Activated CD4-positive, alpha-beta T cell treated with anti-CD3 and anti-CD28 coated beads, Interleukin-2, amount 10 ng/mL, durations not matched to agents 24 days and 14 days (primary cell): ENCODE measurements around the gene FLVCR1. TPM values are rescaled to one million over a fixed set of nuclear protein-coding genes. Genes with fewer than 3 reads are reported as not detected.
"Not testable (repeated sequence)": the region's sequence is repeated elsewhere in the genome, so short reads cannot be mapped to it uniquely, and the experiment has no call there.

Source experiments
- DNase-seq: peaks from one replicate; pipeline ENCODE4 v3.0.0; 2022
- H3K27ac Mint-ChIP-seq: one replicate; pipeline ENCODE4 v1.8.0; 2022; ENCODE audit warnings: mild to moderate bottlenecking, mixed read lengths
- H3K27me3 Mint-ChIP-seq: one replicate; pipeline ENCODE4 v1.8.0; 2022; ENCODE audit warnings: mixed read lengths
- H3K36me3 Mint-ChIP-seq: one replicate; pipeline ENCODE4 v1.8.0; 2022; ENCODE audit warnings: low read depth, mild to moderate bottlenecking, mixed read lengths
- H3K4me1 Mint-ChIP-seq: one replicate; pipeline ENCODE4 v1.8.0; 2021; ENCODE audit warnings: mixed read lengths
- H3K4me3 Mint-ChIP-seq: one replicate; pipeline ENCODE4 v1.8.0; 2022; ENCODE audit warnings: mild to moderate bottlenecking, moderate library complexity, mixed read lengths
- H3K9me3 Mint-ChIP-seq: one replicate; pipeline ENCODE4 v1.8.0; 2021; ENCODE audit warnings: mixed read lengths
- intact Hi-C: fragments of 100-400 bp; cut with micrococcal nuclease; formaldehyde crosslinking; loops from one replicate; pipeline ENCODE4 v1.15.1; 2023
- total RNA-seq: library from RNA; stranded (reverse); gene quantifications from 2 replicates; pipeline ENCODE4 v1.2.3, GENCODE V29; 2022

The FLVCR1 gene
- total RNA-seq, 1 donor from 2014 or later: 21.8 TPM

DNA sequence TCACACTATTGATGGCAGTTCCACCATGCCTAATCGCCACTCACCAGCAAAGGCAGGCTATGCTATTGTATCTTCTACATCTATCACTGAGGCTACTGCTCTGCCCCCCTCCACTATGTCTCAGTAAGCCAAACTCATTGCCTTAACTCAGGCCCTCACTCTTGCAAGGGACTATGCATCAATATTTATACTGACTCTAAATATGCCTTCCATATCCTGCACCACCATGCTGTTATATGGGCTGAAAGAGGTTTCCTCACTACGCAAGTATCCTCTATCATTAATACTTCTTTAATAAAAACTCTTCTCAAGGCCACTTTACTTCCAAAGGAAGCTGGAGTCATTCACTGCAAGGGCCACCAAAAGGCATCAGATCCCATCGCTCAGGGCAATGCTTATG is 13.6 kb upstream of the FLVCR1 start:
- H3K27me3 Mint-ChIP-seq, DNase-seq, H3K4me3 Mint-ChIP-seq, H3K36me3 Mint-ChIP-seq, H3K27ac Mint-ChIP-seq, H3K4me1 Mint-ChIP-seq, intact Hi-C loops, H3K9me3 Mint-ChIP-seq: not testable (repeated sequence)

DNA sequence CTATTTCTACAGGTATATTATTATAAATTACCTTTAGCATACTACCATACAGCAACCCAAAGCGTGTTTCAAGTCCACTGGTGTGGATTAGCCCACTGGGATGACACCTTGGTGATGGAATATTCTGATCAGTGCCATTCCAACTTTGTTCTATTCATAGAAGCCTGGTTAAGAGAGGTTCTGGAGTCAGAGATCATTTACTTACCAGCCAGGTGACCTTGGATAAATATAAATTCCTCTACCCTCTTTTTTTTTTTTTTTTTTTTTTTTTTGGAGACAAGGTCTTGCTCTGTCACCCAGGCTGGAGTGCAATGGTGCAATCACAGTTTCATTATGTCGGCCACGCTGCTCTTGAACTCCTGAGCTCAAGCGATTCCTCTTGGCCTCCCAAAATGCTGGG is 10.5 kb upstream of the FLVCR1 start, which contains the start of gene SPATA45:
TSS of gene SPATA45 (minus strand) at position 101 of the 400 bp plus-strand sequence. CDS start 11,500 bp downstream, outside the sequence.
- no peaks in the 10 kb centered on the region for H3K27me3 Mint-ChIP-seq
- intact Hi-C loops: no loop called here
- no peak within 1 kb of the TSS for H3K27ac Mint-ChIP-seq
- no peaks in the 10 kb centered on the region for H3K9me3 Mint-ChIP-seq
- H3K36me3 Mint-ChIP-seq: peaks cover 4% of the 10 kb centered on the region
- H3K4me3 Mint-ChIP-seq: no peak within 1 kb of the TSS
- no peaks in the 10 kb centered on the region for H3K4me1 Mint-ChIP-seq
- no peak for DNase-seq

DNA sequence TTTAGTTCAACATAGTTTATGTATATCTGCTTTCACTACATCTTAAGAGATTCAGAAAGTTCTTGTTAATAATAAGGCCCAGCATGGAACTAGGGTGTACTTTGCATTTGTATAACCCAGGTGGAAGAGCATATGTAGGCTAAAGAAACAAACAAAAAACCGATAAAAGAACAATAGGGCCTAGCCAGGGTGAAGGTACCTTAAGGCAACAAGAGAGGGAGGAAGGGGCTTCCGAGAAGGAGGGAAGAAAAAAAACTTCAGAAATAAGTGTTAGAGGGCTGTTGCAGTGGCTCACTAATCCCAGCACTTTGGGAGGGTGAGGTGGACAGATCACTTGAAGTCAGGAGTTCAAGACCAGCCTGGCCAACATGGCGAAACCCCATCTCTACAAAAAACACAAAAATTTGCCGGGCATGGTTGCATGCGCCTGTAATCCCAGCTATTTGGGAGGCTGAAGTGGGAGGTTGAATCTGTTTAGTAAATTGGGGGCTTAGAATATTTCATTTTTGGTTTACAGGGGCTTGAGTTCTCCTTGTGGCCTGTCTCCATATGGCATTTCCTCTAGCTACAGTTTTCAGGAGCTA is 5.9 kb upstream of the FLVCR1 start:
- Mint-ChIP-seq H3K27ac (no peak overlapping the region), H3K4me3 (no peak overlapping the region)
- intact Hi-C loops: loop anchor here (10.0 kb wide), 1 partner anchor 817 kb away; the partner anchor contains the start of genes DTL and INTS7

DNA sequence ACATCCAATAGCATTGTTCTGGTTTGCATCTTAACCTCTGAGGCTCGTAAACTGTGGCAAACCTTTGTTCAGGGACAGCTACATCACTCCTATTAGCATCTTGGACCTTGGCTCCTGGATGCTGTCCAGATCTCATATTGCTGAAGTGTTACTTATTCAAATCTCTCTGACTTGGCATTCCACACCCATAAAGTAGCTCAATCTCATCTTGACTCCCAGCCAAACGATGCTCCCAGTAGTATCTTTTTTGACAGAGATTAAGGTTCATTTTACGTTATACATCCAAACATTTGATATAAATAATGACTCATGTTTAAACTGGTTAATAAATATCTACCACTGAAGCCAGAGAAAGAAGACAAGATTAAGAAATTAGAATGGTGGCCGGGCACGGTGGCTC is 4.4 kb upstream of the FLVCR1 start:
- Mint-ChIP-seq H3K27me3 (no peaks in the 10 kb centered on the region), H3K4me1 (peaks cover 10% of the 10 kb centered on the region), H3K36me3 (peaks cover 13% of the 10 kb centered on the region), H3K9me3 (peaks cover 3% of the 10 kb centered on the region), H3K4me3 (no peak overlapping the region), H3K27ac (no peak overlapping the region)
- intact Hi-C loops: loop anchor here (10.0 kb wide), 1 partner anchor 819 kb away; the partner anchor contains the start of genes DTL and INTS7
- no peak for DNase-seq

More for the DNA sequence above, 5.9 kb upstream of the FLVCR1 start:
- peaks cover 3% of the 10 kb centered on the region for H3K9me3 Mint-ChIP-seq
- H3K36me3 Mint-ChIP-seq: peaks cover 11% of the 10 kb centered on the region
- H3K4me1 Mint-ChIP-seq: peaks cover 6% of the 10 kb centered on the region
- H3K27me3 Mint-ChIP-seq: no peaks in the 10 kb centered on the region
- DNase-seq: no peak

DNA sequence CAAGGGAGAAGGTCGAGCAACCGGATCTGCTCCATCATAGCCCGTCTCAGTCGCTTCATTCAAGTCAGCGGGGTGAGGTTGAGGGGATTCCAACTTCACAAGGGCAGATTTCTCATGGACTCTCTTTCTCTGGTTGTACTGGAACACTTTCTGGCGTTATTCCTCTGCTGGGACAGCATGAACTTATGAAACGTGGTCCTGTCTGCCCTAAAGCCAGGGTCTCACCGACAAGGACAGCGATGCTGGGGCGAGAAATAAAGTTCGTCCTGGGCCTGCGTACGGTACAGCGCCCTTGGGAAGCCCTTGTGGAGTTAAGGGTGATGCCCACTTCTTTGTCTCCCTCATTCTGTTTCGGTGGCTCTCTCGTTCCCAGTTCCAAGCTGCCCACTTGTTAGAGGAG is 1.3 kb upstream of the FLVCR1 start:
- no peak overlapping the region for H3K4me3 Mint-ChIP-seq
- H3K27me3 Mint-ChIP-seq: no peaks in the 10 kb centered on the region

DNA sequence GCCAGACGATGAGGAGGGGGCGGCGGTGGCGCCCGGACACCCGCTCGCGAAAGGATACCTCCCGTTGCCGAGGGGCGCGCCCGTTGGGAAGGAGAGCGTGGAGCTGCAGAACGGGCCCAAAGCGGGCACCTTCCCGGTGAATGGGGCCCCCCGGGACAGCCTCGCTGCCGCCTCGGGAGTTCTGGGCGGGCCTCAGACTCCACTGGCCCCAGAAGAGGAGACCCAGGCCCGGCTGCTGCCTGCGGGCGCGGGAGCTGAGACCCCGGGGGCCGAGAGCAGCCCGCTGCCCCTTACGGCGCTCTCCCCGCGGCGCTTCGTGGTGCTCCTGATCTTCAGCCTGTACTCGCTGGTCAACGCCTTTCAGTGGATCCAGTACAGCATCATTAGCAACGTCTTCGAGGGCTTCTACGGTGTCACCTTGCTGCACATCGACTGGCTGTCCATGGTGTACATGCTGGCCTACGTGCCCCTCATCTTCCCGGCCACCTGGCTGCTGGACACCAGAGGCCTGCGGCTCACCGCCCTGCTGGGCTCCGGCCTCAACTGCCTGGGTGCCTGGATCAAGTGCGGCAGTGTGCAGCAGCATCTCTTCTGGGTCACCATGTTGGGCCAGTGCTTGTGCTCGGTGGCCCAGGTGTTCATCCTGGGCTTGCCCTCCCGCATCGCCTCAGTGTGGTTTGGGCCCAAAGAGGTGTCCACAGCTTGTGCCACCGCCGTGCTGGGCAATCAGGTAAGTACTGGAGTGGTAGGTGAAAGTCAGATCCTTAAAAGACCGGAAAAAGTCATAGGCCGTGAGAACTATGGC is 588 bp downstream of the FLVCR1 start:
- peaks cover 1% of the 10 kb centered on the region for H3K9me3 Mint-ChIP-seq
- DNase-seq: no peak
- H3K27me3 Mint-ChIP-seq: no peaks in the 10 kb centered on the region
- H3K27ac Mint-ChIP-seq: peak overlapping the region; percentile 97
- H3K36me3 Mint-ChIP-seq: peaks cover 13% of the 10 kb centered on the region
- H3K4me1 Mint-ChIP-seq: peaks cover 23% of the 10 kb centered on the region
- intact Hi-C loops: loop anchor here (1.0 to 10.0 kb wide), 6 partner anchors 67 to 824 kb away; partner anchors contain the start of genes ANGEL2, ATF3, DTL and INTS7
- no peak overlapping the region for H3K4me3 Mint-ChIP-seq

More for the DNA sequence above, 1.3 kb upstream of the FLVCR1 start:
- no peak for DNase-seq
- peaks cover 3% of the 10 kb centered on the region for H3K9me3 Mint-ChIP-seq
- H3K4me1 Mint-ChIP-seq: peaks cover 16% of the 10 kb centered on the region
- H3K36me3 Mint-ChIP-seq: peaks cover 14% of the 10 kb centered on the region
- intact Hi-C loops: loop anchor here (5.0 to 10.0 kb wide), 3 partner anchors 96 to 822 kb away; partner anchors contain the start of genes ATF3, DTL, INTS7 and VASH2
- H3K27ac Mint-ChIP-seq: no peak overlapping the region

DNA sequence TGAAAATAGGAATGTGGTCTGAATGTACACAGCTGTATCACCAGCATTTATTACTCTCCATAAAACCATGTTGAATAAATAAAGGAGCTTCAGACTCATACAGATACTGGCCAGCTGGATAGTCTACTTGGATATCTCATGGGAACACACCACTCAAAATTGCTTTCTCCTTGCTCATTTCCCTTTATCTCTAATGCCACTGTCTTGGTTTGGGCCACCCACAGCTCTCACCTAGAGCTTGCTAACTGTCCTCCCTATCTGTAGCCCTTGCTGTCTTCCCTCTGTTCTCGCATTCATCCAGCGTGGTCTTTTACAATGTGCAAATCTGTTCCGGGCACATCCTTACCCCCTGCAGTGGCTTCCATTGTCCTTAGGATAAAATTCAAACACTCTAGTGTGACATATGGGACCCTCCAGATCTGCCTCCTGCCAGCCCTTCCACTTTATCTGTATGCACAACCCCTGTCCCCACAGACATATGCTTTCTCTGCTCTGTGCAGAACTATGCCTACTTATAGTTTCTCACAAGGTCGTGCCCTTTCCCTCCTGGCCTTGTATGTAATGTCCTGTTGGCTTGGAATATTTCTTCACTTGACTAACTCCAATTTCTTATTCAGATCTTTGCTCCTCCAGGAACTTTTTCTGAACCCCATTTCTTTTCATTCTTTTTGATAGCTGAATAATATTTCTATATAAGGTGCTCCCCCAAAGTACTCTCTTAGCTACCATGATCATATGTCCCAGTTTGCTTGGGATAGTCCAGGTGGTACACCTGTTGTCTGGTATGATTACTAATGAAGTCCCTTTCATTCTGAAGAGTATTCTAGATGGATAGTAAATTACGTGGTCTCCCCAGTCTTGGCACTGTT is 2.9 kb downstream of the FLVCR1 start:
- no peaks in the 10 kb centered on the region for H3K27me3 Mint-ChIP-seq
- intact Hi-C loops: no loop called here
- no peak overlapping the region for H3K27ac Mint-ChIP-seq
- no peak for DNase-seq
- H3K9me3 Mint-ChIP-seq: no peaks in the 10 kb centered on the region
- peaks cover 18% of the 10 kb centered on the region for H3K36me3 Mint-ChIP-seq
- H3K4me1 Mint-ChIP-seq: peaks cover 27% of the 10 kb centered on the region
- no peak overlapping the region for H3K4me3 Mint-ChIP-seq

DNA sequence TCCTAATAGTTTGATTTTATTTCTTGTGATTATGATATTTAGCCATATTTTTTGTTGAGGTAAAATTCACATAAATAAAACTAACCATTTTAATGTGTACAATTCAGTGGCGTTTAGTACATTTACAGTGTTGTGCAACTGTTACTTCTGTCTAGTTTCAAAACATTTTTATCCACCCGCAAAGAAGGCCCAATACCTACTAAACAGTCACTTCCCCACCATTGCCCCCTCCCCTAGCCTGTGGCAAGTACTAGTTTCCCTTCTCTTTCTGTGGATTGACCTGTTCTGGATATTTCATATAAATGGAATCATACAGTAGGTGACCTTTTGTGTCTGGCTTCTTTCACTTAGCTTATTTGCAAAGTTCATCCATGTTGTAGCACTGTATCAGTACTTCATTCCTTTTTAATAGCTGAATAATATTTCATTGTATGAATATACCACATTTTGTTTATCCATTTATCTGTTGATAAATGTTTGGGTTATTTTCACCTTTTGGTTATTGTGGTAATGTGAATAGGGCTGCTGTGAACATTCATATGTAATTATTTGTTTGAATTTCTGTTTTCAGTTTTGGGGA is 4.1 kb downstream of the FLVCR1 start:
- no peak for DNase-seq
- Mint-ChIP-seq H3K4me3 (no peak overlapping the region), H3K9me3 (no peaks in the 10 kb centered on the region), H3K36me3 (peaks cover 26% of the 10 kb centered on the region), H3K27ac (no peak overlapping the region), H3K4me1 (peaks cover 26% of the 10 kb centered on the region), H3K27me3 (no peaks in the 10 kb centered on the region)
- intact Hi-C loops: no loop called here

DNA sequence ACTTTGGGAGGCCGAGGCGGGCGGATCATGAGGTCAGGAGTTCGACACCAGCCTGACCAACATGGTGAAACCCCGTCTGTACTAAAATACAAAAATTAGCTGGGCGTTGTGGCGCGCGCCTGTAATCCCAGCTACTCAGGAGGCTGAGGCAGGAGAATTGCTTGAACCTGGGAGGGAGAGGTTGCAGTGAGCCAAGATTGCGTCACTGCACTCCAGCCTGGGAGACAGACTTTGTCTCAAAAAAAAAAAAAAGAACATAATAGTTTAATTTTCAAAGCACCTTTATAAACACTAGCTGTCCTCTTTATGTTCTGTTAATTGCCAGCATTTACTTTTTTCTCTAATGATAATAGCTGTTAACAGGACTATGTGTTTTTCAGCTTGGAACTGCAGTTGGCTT is 5.3 kb downstream of the FLVCR1 start:
- DNase-seq, intact Hi-C loops, H3K4me3 Mint-ChIP-seq, H3K9me3 Mint-ChIP-seq, H3K27me3 Mint-ChIP-seq, H3K27ac Mint-ChIP-seq: not testable (repeated sequence)
- Mint-ChIP-seq H3K4me1 (peaks cover 21% of the 10 kb centered on the region), H3K36me3 (peaks cover 26% of the 10 kb centered on the region)

DNA sequence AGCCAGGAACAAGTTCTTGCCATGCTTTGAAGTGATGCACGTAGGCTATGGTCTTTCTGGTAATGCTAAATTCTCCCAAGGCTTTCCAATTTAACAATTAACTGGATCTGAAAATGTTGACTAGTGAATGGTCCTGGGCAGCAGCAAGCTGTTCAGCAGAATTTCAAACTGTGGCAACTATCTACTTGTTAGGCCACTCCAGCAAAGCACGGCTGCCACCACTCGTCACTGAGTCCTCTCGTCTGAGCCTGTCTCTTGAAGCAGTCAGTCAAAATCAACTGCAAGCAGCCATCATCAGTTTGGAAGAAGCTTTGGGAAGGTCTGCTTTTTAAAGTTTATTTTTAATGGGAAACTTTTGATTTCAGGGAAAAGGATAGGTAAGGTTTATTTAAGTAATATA is 6.1 kb downstream of the FLVCR1 start:
- intact Hi-C loops: no loop called here
- H3K9me3 Mint-ChIP-seq: no peaks in the 10 kb centered on the region
- H3K4me3 Mint-ChIP-seq: no peak overlapping the region
- H3K27me3 Mint-ChIP-seq: no peaks in the 10 kb centered on the region
- no peak for DNase-seq
- peaks cover 18% of the 10 kb centered on the region for H3K4me1 Mint-ChIP-seq
- no peak overlapping the region for H3K27ac Mint-ChIP-seq
- H3K36me3 Mint-ChIP-seq: peaks cover 23% of the 10 kb centered on the region

DNA sequence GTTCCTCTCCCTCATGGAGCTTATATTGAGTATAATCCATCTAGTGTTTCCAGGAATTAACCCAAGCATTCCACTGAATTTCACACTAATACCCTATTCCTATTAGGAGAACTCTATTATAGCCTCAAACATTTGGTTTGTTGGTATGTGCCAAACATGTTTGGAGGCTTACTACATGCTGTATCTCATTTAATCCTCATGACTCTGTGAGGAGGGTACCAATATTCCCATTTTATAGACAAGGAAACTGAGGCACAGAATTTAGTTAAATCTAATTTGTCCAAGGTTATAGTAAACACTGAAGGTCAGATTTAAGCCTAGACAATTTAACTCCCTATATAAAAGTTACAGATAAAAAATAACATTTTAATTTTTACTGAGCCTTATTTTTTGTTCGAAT is 9.1 kb downstream of the FLVCR1 start:
- intact Hi-C loops: no loop called here
- Mint-ChIP-seq H3K36me3 (peaks cover 28% of the 10 kb centered on the region), H3K9me3 (no peaks in the 10 kb centered on the region), H3K4me3 (no peak overlapping the region), H3K4me1 (peaks cover 16% of the 10 kb centered on the region), H3K27me3 (no peaks in the 10 kb centered on the region), H3K27ac (no peak overlapping the region)
- no peak for DNase-seq

DNA sequence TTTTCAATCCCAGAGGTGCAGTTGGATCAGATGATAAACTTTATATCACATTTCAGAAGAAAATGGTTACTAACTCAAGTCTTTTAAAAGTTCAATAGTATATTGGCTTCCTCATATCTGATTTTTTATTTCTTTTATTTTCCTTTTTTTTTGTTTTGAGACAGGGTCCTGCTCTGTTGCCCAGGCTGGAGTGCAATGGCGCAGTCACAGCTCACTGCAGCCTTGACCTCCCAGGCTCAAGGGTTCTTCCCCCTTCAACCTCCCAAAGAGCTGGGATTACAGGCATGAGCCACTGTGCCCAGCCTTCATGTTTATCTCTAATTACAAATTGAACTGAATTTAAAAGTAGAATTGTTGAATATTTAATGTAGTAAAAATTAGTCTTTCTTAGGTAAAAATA is 13.9 kb downstream of the FLVCR1 start:
- no peak for DNase-seq
- Mint-ChIP-seq H3K4me1 (no peaks in the 10 kb centered on the region), H3K27ac (no peak overlapping the region), H3K27me3 (no peaks in the 10 kb centered on the region), H3K9me3 (no peaks in the 10 kb centered on the region), H3K36me3 (peaks cover 34% of the 10 kb centered on the region), H3K4me3 (no peak overlapping the region)
- intact Hi-C loops: no loop called here

DNA sequence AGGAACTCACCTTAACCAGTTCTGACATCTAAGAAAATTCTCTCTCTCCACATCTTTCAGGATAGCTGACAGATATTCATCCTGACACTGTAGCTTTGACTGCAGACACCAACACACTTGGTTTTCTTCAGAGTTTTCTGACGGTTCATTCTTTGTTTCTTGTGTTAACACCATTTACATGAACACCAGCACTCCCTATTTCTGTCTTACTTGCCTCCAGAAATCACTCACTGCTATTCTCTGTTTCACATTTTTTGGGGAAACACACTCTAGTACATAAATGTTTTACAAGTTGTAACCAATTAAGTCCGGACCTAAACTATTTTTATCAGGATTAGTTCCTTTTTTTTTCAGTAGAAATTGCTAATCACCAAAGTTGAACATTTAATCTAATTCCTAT is 15.4 kb downstream of the FLVCR1 start:
- Mint-ChIP-seq H3K27ac (no peak overlapping the region), H3K9me3 (no peaks in the 10 kb centered on the region), H3K27me3 (no peaks in the 10 kb centered on the region), H3K4me3 (no peak overlapping the region), H3K4me1 (no peaks in the 10 kb centered on the region), H3K36me3 (peaks cover 37% of the 10 kb centered on the region)
- no peak for DNase-seq
- intact Hi-C loops: no loop called here
